Measurements from ENCODE around the gene PHC2. TPM values are rescaled to one million over a fixed set of nuclear protein-coding genes. Genes with fewer than 3 reads are reported as not detected.
A peak's percentile ranks its signal among the peaks of the same experiment; 100 is the strongest.

PHC2 gene
- total RNA-seq, 2 donors from 2014 or later: 48.7 to 59.4 TPM

DNA sequence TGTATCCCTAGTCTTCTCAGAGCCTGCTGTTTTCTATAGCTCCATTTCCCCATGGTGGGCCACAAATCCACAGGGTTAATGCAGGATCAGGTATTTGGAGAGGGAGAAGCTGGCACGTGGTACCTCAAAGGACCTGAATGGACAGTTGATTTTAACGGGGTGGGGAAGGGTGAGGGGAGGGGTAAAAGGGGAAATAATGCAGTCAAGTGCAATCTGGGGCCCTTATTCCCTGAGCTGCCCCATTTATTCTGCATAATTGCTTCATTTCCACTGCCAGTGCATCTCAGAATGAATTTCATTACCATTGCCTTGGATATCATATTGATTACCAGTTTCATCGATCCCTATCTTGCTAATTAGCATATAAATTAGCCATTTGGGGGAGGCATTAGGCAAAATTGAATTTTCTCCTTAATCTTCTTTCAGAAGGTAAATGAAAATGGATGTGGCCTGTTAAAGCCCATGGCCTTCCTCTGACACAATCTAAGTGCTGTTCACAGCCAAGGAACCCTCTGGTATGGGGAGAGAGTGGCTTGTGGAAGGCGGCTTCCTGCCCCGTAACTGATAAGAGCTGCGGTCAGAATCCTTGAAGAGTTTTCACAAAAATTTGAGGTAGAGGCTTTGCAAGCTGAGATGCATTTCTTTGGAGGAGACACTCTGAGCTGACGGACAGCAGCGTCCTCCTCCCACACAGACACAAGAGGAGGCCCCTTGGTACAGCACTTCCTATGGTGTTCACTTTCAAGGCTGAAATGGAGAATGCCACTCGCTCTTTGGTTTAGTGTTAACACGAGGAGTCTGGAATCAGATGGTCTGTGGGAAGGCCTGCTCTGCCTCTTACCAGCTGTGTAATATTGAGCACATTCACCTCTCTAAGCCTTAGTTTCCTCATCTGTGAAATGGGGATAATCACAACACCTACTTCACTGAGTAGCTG, 34.4 kb downstream of the PHC2 start:
- ATAC-seq (no peak), DNase-seq (no peak)
- intact Hi-C loops (cut with DNase I, micrococcal nuclease): no loop called here

- intact Hi-C loops (cut with DNase I, micrococcal nuclease): no loop called here
- DNase-seq (no peak), ATAC-seq (no peak)
Observed at GRCh38 chr1:33394770-33395169, 36.1 kb downstream of the PHC2 start.

GRCh38 chr1:33393991-33394390, 36.9 kb downstream of the PHC2 start:
- ATAC-seq: no peak
- intact Hi-C loops (cut with DNase I, micrococcal nuclease): no loop called here

DNA sequence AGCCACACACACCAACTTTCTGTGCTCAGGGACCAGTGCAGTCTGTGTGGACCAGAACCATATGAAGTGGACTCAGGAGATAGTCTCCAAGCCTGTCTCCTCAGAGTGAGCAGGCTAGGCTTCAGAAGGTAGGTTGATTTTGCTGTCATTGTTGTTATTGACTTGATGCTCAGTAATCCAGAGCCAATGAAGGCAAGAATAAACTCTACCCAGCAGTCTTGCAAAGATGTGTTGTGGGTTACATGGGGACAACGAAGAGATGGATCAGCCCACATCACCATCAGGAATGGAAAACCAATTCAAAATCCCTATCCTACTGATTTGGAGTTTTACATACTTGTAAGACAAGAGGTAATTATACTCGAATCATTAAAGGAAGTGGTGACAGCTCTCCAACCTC, 37.4 kb downstream of the PHC2 start:
- ATAC-seq (no peak), DNase-seq (no peak)
- intact Hi-C loops (cut with DNase I, micrococcal nuclease): no loop called here

More at GRCh38 chr1:33393991-33394390, 36.9 kb downstream of the PHC2 start:
- no peak for DNase-seq

DNA sequence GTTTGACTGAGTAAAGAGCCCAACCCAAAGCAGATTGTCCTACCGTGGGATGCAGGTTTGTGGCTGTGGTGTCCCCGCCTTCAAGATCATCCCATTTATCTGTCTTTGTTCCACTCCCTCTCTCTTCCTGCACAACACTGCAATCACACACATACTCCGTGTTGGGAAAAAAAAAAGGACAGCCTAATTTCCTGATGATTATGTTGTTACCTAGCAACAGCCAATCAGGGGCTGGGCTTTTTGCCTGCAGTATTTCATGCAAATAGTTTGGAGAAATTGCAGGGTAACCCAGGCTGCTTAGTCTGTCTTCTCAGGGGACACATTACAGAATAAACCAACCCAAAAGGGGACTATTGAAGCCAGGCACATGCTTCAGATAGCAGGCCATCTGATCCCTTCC, 38.3 kb downstream of the PHC2 start:
- no peak for DNase-seq
- intact Hi-C loops (cut with DNase I, micrococcal nuclease): no loop called here
- no peak for ATAC-seq

DNA sequence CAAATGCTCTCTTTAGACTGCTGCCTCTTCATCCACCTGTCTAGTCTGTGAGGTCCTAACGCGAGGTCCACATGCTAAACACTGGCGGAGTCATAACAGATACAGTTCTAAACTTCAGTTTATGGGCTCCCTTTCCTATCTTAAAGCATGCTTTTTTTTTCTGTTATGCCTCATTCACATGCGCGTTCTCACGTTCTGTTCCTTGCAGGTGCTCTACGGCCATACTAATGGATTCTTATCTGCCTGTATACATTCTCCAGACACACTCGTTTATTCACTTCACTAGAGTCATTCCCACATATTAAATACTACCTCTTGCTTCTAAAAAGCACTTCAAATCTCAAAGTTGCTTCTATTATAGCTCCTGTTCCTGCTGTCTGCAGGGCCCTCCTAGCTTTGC, 38.7 kb downstream of the PHC2 start:
- no peak for ATAC-seq
- no peak for DNase-seq
- intact Hi-C loops (cut with DNase I, micrococcal nuclease): no loop called here

- ATAC-seq (no peak), DNase-seq (no peak)
- intact Hi-C loops (cut with DNase I, micrococcal nuclease): no loop called here
Observed at GRCh38 chr1:33391343-33392078, 39.4 kb downstream of the PHC2 start.

- DNase-seq (no peak), ATAC-seq (no peak)
- intact Hi-C loops (cut with DNase I, micrococcal nuclease): no loop called here
Observed at GRCh38 chr1:33390542-33390941, 40.4 kb downstream of the PHC2 start.

DNA sequence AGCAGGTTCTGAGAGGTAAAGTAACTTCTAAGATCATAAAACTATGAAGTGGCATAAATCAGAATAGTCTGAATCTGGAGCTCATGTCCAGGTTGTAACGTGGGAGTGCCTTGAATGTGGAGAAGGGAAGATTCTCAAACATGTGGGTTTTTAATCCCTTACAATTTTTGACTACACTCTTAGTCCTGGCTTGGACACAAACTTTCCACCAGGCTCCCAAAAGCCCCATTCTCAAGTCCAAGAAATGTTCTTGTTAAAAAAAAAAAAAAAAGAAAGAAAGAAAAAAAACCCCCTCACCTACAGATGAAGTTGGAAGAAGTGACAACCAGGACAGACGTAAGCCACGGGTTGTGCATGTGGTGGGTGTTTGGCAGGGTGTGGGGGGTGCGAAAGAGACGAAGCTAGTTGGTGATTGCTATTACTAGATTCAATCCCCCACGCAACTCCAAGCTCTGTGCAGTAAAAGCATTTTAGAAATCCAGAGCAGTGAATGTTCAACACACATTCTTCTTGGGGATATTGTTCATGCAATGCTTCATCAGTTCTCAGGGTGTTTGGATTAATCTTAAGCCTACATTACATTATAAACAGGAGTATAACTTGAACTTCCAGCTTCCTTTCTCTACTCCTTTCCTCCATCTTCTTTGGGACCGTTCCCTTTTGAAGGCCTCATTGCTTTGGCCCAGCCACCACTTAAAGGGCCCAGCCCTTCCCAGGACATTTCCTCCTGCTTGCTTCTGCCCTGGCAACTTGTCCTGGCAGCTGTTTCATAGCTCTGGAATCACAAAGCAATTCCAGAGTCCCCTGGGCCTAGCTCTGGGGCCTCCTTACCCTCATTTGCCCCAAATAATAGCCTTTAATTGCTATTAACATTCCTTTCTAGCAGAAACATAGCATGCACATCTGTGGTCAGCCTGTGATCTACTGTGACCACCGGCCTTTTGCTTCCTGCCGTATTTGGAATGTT, 41.8 kb downstream of the PHC2 start:
- ATAC-seq (no peak), DNase-seq (no peak)
- intact Hi-C loops (cut with DNase I, micrococcal nuclease): no loop called here

DNA sequence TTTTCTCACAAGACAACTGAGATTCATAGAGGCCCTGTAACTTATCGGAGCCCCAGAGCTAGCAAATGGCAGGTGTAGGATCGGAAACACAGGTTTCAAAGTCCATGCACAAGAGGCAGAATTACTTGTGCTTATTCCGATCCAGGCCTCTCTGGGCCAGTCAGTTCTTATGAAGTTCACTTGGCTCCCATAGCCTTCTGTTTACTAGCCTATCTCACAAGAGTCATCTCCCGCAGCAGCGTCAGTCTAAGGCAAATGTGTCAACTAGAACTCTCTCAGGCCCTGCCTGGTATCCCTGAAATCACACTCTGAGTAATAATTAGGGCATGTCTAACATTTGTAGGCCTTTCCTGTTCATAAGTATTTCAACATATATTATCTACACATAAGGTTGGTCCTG, 43.3 kb downstream of the PHC2 start:
- peak; percentile 90 for ATAC-seq
- intact Hi-C loops (cut with DNase I, micrococcal nuclease): no loop called here
- no peak for DNase-seq

DNA sequence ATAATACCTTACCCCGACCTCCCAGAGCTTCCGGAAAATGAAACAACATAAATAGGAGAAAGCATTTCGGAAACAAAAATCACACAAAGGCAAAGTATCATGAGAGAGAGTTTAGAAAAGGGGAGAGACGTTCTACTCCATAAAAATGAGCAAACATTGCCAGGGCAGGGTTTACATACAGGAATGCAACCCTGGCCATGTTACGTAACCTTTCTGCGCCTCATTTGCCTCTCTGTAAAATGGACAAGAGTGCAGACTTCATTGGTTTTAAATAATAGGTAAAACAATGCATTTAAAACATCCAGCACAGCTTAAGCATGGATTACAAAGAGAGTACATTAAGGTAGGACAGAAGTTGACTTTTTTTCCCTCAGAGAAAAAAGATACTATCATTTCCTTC, 45.6 kb downstream of the PHC2 start:
- DNase-seq: no peak
- no peak for ATAC-seq
- intact Hi-C loops (cut with DNase I, micrococcal nuclease): no loop called here

GRCh38 chr1:33384040-33384812, 46.7 kb downstream of the PHC2 start:
- intact Hi-C loops (cut with DNase I, micrococcal nuclease): no loop called here
- DNase-seq (no peak), ATAC-seq (no peak)

GRCh38 chr1:33383489-33383888, 47.4 kb downstream of the PHC2 start:
- intact Hi-C loops (cut with DNase I, micrococcal nuclease): no loop called here
- DNase-seq (no peak), ATAC-seq (no peak)

DNA sequence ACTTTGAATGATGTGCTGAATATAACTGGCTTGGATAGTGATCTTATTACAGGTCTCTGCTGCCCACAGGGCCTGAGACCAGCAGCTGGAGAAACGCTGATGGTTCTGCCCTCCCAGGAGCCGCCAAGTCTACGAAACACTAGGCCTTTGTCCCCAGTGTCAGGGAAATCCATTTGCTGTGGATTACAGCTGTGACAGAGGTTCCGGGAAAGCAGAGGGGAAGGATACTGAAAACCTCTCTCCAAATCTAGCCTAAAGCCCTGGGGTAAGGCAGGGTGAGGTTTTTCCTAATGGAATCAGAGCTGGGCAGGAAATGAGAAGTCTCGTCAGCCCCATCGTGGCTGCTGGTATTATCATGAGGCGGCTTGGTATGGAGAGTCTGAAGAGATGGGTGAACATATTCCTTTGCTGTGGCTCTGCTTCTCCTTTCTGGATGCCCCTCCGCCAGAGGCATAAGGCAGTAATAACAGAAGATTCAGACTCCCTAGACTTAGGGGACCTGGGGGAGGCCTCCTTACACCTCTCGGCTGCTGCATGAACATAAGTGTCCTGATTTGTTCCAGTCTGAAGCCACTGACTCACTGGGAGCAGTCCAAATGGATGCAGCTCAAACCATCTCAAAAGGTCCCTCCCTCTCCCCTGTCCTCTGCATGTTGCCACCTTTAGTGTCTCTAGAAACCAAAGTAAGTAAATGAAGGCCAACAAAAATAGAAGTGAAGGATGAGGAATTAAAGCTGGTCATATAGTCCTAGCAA, 48.1 kb downstream of the PHC2 start:
- intact Hi-C loops (cut with DNase I, micrococcal nuclease): no loop called here
- no peak for ATAC-seq
- DNase-seq: no peak

DNA sequence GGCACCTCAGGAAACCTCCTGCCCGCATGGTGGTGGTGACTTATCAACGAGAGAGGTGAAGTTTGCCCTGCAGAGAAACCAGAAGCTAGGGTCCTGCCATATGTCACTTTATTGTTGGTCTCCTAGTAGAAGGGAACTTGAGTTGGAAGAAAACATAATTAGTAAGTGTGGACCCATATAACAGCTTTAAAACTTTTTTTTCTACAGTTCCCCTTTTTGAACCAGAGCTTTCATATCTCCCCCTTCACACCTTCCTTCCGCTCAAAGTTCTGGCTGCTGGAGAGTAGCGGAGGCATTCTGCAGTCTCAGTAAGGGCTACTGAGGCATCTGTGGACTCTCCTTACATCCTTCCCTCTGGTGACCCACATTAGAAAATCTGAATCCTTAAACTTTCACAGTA, 48.9 kb downstream of the PHC2 start:
- ATAC-seq: no peak
- no peak for DNase-seq
- intact Hi-C loops (cut with DNase I, micrococcal nuclease): no loop called here

DNA sequence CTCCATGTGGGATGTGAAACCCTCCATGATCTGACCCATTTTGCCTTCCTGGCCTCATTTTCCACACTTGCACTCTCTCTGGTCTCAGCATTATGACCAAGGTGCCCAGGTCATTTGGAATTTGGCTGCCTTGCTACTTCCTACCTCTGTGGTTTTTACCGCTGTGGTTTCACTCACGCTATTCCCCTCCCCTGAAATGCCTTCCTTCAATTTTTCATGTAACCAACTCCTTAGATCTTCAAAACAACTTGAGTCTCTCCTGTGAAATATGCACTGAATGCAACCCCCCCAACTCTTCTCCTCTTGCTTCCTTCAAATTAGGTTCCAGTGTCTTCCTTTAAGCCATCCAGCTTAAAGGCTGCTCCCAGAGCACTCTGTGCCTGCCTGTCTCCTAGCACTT, 50.1 kb downstream of the PHC2 start:
- intact Hi-C loops (cut with DNase I, micrococcal nuclease): no loop called here
- ATAC-seq (no peak), DNase-seq (no peak)

GRCh38 chr1:33379631-33380354, 51.1 kb downstream of the PHC2 start:
- intact Hi-C loops (cut with DNase I, micrococcal nuclease): loop anchor here in 1 of 2 donors (10.0 kb wide), 1 partner anchor 85 kb away; no protein-coding TSS in a partner anchor
- DNase-seq (no peak), ATAC-seq (no peak)
